HL-60/S4 (cell line): Measurements from ENCODE around the gene ITIH3.

Experiments used
- in situ Hi-C: fragments of 300-500 bp; cut with MboI; formaldehyde crosslinking; loops from 2 replicates; pipeline ENCODE4 v1.14.3; 2022; ENCODE audit warnings: low sequenced_read_pairs

The ITIH3 gene

GRCh38 chr3:52842424-52842823, 47.8 kb downstream of the ITIH3 start:
- in situ Hi-C loops: no loop called here

GRCh38 chr3:52843108-52843865, 48.7 kb downstream of the ITIH3 start:
- in situ Hi-C loops: no loop called here

GRCh38 chr3:52843881-52844280, 49.3 kb downstream of the ITIH3 start:
- in situ Hi-C loops: no loop called here

- in situ Hi-C loops: no loop called here
Observed at GRCh38 chr3:52844290-52844975, 49.8 kb downstream of the ITIH3 start.

- in situ Hi-C loops: no loop called here
Observed at GRCh38 chr3:52845157-52845556, 50.6 kb downstream of the ITIH3 start.

GRCh38 chr3:52845691-52846431, 51.3 kb downstream of the ITIH3 start:
- in situ Hi-C loops: no loop called here

GRCh38 chr3:52846432-52846965, 51.9 kb downstream of the ITIH3 start:
- in situ Hi-C loops: no loop called here

GRCh38 chr3:52847241-52847640, 52.6 kb downstream of the ITIH3 start:
- in situ Hi-C loops: no loop called here

GRCh38 chr3:52847726-52848125, 53.1 kb downstream of the ITIH3 start:
- in situ Hi-C loops: no loop called here

GRCh38 chr3:52848617-52849016, 54.0 kb downstream of the ITIH3 start:
- in situ Hi-C loops: no loop called here

- in situ Hi-C loops: no loop called here
Observed at GRCh38 chr3:52849656-52850055, 55.1 kb downstream of the ITIH3 start.

- in situ Hi-C loops: no loop called here
Observed at GRCh38 chr3:52851348-52851747, 56.8 kb downstream of the ITIH3 start.

- in situ Hi-C loops: no loop called here
Observed at GRCh38 chr3:52852419-52852818, 57.8 kb downstream of the ITIH3 start.

- in situ Hi-C loops: no loop called here
Observed at GRCh38 chr3:52854013-52854412, 59.4 kb downstream of the ITIH3 start.

GRCh38 chr3:52856666-52857065, 62.1 kb downstream of the ITIH3 start:
- in situ Hi-C loops: no loop called here

- in situ Hi-C loops: no loop called here
Observed at GRCh38 chr3:52857133-52857532, 62.5 kb downstream of the ITIH3 start.

- in situ Hi-C loops: no loop called here
Observed at GRCh38 chr3:52857864-52858263, 63.3 kb downstream of the ITIH3 start.
